ENCODE measurements around the gene GFM1. TPM values are rescaled to one million over a fixed set of nuclear protein-coding genes. Genes with fewer than 3 reads are reported as not detected.

Gene GFM1
- total and polyA plus RNA-seq, 7 donors = 49.3 to 83.3 (median 64.0) TPM

DNA sequence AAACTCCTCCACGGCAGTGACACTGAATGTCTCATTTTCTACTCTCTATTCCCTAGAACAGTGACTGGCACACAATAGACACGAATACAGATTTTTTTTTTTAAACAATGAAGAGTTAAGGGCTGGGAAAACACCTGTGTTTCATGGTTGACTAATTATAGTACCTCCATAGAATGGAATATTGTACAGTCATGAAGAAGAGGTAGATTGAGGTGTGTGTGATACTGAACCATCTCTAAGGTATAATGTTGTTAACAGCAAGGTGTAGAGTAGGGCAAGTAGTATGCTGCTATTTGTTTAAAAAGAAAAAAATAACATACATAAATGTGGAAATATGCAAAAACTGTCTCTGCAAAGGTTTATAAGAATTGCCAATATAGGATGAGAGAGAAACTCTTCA is 93.1 kb downstream of the GFM1 start:
- H3K27ac ChIP-seq = no peak overlapping the region
- H3K36me3 ChIP-seq (ENCODE audit: insufficient read depth in 1 of 2, low read depth in 1 of 2) = peaks cover 0 to 32% of the 10 kb centered on the region in 2 donors
- no peak for DNase-seq
- H3K4me1 ChIP-seq = no peaks in the 10 kb centered on the region
- ATAC-seq = no peak
- peaks cover 8% of the 10 kb centered on the region for H3K9me3 ChIP-seq
- 50 to 96% (median 96%) methylated on average over 2 of the region's 2 CpGs for WGBS, 3 donors
- H3K4me3 ChIP-seq = no peak overlapping the region
- no peaks in the 10 kb centered on the region for H3K27me3 ChIP-seq (ENCODE audit: insufficient read depth in 3 of 3, low read length in 2 of 3)
- TF ChIP-seq, protein P1, sequence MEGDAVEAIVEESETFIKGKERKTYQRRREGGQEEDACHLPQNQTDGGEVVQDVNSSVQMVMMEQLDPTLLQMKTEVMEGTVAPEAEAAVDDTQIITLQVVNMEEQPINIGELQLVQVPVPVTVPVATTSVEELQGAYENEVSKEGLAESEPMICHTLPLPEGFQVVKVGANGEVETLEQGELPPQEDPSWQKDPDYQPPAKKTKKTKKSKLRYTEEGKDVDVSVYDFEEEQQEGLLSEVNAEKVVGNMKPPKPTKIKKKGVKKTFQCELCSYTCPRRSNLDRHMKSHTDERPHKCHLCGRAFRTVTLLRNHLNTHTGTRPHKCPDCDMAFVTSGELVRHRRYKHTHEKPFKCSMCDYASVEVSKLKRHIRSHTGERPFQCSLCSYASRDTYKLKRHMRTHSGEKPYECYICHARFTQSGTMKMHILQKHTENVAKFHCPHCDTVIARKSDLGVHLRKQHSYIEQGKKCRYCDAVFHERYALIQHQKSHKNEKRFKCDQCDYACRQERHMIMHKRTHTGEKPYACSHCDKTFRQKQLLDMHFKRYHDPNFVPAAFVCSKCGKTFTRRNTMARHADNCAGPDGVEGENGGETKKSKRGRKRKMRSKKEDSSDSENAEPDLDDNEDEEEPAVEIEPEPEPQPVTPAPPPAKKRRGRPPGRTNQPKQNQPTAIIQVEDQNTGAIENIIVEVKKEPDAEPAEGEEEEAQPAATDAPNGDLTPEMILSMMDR (IDR thresholded peaks at IDR 0.05) = no peak
- intact Hi-C loops (cut with DNase I) = no loop called here

DNA sequence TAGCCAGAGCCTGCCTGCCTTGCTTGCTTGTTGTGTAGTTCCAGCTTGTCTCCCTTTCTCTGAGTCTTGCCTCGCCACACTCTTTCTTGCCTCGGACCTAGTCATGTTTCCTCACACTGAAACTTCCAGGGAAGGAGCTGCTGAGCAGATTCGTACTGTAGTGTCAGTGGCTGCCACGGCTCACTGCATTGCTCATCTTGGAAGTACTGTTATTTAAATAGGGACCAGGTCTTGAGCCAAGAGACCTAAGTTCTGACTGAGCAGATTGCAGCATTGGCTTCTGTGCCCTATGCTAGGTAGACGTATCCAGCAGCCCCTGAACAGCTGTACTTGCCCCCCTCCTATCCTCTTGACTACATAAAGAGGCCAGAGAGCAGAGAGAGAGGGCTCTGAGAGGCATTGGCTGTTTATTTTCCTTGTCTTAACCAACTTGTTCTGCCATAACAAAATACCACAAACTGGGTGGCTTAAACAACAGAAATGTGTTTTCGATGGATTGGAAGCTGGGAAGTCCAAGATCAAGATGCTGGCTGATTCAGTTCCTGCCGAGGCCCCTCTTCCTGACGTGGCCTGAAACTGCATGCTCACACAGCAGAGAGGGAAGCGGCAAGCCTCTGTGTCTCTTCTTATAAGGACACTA is 93.8 kb downstream of the GFM1 start:
- 85 to 90% (median 89%) methylated on average over 9 of the region's 9 CpGs for WGBS, 3 donors
- TF ChIP-seq, protein P1 (IDR thresholded peaks at IDR 0.05) = no peak
- no peak for ATAC-seq
- Histone ChIP-seq H3K27ac (no peak overlapping the region), H3K36me3 (ENCODE audit: insufficient read depth in 1 of 2, low read depth in 1 of 2) (peaks cover 0 to 37% of the 10 kb centered on the region in 2 donors), H3K4me1 (no peaks in the 10 kb centered on the region), H3K27me3 (ENCODE audit: insufficient read depth in 3 of 3, low read length in 2 of 3) (no peaks in the 10 kb centered on the region), H3K4me3 (no peak overlapping the region), H3K9me3 (peaks cover 8% of the 10 kb centered on the region)
- intact Hi-C loops (cut with DNase I) = no loop called here
- DNase-seq = no peak

DNA sequence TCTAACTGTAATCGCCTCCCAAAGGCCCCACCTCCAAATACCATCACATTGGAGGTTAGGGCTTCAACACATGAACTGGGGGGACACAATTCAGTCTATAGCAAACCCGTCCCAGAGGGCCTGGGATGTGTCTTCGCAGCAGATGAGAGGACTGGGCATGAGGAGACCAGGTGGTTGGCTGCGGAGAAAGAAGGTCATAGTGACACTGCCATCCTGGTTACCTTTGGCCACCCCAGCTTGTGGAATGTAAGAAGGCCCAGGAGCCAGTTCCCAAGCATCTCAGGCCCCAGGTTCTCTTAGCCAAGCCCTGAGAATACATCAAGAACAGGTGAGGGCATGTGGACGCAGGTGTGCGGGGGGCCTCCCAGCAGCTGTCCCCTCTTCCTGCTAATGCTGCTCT is 94.3 kb downstream of the GFM1 start:
- intact Hi-C loops (cut with DNase I) = no loop called here
- H3K9me3 ChIP-seq = peaks cover 8% of the 10 kb centered on the region
- DNase-seq (no peak), ATAC-seq (no peak)
- TF ChIP-seq, protein P1 (IDR thresholded peaks at IDR 0.05) = no peak
- H3K27ac ChIP-seq = no peak overlapping the region
- WGBS, 3 donors = 95 to 98% (median 96%) methylated on average over 6 of the region's 6 CpGs
- H3K4me1 ChIP-seq = no peaks in the 10 kb centered on the region
- peaks cover 0 to 37% of the 10 kb centered on the region in 2 donors for H3K36me3 ChIP-seq (ENCODE audit: insufficient read depth in 1 of 2, low read depth in 1 of 2)
- no peak overlapping the region for H3K4me3 ChIP-seq
- no peaks in the 10 kb centered on the region for H3K27me3 ChIP-seq (ENCODE audit: insufficient read depth in 3 of 3, low read length in 2 of 3)

DNA sequence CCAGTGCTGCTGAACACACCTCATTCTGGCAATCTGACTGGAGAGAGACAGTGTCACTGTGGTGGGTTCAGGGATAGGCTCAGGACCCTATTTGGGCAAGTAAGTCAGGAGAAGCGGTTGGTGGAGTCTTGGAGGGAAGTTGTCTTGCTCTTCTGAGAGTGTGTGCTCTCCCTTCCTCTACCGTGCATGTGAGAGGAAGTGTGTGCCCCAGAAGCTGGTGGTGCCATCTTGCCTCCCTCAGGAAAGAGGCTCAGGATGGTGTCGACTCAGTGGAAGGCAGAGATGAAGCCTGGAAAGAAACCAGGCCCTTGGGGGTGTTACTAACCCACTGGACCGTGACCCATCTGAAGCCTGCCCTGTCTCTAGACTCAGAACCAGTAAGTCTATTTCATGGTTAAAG is 94.8 kb downstream of the GFM1 start:
- 85 to 93% (median 89%) methylated on average over 4 of the region's 4 CpGs for WGBS, 3 donors
- peaks cover 0 to 37% of the 10 kb centered on the region in 2 donors for H3K36me3 ChIP-seq (ENCODE audit: insufficient read depth in 1 of 2, low read depth in 1 of 2)
- DNase-seq = no peak
- H3K4me3 ChIP-seq = no peak overlapping the region
- no peak for ATAC-seq
- TF ChIP-seq, protein P1 (IDR thresholded peaks at IDR 0.05) = no peak
- peaks cover 8% of the 10 kb centered on the region for H3K9me3 ChIP-seq
- no peak overlapping the region for H3K27ac ChIP-seq
- intact Hi-C loops (cut with DNase I) = no loop called here
- H3K27me3 ChIP-seq (ENCODE audit: insufficient read depth in 3 of 3, low read length in 2 of 3) = no peaks in the 10 kb centered on the region
- H3K4me1 ChIP-seq = no peaks in the 10 kb centered on the region

DNA sequence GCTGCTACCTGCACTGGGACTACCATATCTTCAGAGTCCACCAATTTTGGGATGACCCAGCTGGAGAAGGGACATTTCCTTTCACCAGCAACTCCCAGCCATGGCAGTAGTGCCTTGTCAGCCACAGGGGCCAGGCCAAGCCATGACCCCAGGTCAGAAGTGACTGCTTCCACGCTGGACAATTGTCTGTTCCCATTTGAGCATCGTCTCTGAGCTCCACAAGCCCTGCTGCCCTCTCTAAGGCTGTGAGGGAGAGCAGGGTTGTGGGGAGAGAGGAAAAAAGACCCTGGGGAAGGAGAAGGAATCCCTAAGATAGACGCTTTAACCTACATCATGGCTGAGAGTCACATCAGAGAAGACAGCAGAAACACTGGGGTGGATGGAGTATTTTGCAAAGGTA is 95.3 kb downstream of the GFM1 start:
- H3K4me3 ChIP-seq = no peak overlapping the region
- peaks cover 0 to 39% of the 10 kb centered on the region in 2 donors for H3K36me3 ChIP-seq (ENCODE audit: insufficient read depth in 1 of 2, low read depth in 1 of 2)
- no peak overlapping the region for H3K27ac ChIP-seq
- H3K4me1 ChIP-seq = no peaks in the 10 kb centered on the region
- TF ChIP-seq, protein P1 (IDR thresholded peaks at IDR 0.05) = no peak
- intact Hi-C loops (cut with DNase I) = no loop called here
- ATAC-seq = no peak
- WGBS, 3 donors = 75 to 81% (median 81%) methylated on average over 3 of the region's 3 CpGs
- H3K9me3 ChIP-seq = peaks cover 7% of the 10 kb centered on the region
- H3K27me3 ChIP-seq (ENCODE audit: insufficient read depth in 3 of 3, low read length in 2 of 3) = no peaks in the 10 kb centered on the region
- no peak for DNase-seq

Data from psoas muscle (tissue), 8 donors.